ENCODE results near the gene COMT.
A peak's percentile ranks its signal among the peaks of the same experiment; 100 is the strongest.

The COMT gene

DNA sequence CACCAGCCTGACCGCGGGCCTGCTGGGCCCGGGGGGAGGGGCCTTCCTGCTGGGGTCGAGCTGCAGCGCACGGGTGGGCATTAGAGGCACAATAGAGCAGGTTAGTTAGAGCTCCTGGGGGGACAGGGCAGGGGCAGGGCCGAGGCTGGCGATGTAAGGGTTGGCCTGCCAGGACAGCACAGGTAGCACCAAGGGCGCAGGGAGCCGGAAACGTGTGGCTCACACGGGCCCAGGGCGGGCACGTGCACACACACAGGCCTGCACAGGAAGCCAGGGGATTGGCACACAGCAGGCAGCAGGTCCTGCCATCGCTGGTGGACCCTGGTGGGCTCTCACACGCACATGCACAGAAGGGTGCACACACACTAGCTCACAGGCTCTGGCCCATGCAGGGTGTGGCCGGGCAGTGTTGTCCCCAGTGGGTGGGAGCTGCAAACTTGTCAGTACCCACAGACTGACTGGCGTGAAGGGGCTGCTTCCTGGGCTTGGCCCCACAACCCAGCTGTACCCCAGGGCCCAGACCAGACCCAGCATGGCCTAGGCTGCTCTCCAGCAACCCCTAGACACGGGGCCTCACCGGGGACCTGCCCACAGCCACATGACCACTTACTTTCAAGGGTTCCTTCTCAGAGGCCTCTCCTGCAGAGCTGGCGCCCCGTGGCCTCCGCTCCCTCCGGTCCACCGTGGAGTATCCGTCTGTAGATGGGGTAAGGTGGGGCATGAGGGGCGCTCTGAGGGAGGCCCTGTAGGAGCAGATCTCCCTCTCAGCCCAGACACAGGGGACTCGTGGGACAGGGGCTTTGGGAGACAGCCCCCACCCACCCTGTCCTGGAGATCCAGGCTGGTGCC is 29.9 kb downstream of the COMT start:
- no peak for DNase-seq

DNA sequence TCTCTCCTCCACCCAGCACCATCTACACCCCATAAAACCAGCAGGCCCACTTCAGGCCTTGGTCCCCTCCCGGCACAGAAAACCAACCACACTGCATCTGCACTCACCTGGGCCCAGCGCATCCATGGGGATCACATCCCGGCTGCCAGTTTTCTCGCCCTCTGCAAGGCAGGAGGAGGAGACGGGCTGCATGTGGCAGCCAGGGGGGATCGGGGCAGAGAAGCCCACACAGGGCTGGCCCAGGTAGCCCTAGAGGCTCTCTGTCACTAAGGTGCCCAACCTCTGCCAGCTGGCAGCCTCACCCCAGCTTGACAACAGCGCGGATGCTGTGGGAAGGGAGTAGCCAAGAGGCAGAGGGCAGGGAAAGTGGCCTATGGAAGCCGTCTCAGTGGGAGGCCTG is 30.7 kb downstream of the COMT start:
- no peak for DNase-seq

DNA sequence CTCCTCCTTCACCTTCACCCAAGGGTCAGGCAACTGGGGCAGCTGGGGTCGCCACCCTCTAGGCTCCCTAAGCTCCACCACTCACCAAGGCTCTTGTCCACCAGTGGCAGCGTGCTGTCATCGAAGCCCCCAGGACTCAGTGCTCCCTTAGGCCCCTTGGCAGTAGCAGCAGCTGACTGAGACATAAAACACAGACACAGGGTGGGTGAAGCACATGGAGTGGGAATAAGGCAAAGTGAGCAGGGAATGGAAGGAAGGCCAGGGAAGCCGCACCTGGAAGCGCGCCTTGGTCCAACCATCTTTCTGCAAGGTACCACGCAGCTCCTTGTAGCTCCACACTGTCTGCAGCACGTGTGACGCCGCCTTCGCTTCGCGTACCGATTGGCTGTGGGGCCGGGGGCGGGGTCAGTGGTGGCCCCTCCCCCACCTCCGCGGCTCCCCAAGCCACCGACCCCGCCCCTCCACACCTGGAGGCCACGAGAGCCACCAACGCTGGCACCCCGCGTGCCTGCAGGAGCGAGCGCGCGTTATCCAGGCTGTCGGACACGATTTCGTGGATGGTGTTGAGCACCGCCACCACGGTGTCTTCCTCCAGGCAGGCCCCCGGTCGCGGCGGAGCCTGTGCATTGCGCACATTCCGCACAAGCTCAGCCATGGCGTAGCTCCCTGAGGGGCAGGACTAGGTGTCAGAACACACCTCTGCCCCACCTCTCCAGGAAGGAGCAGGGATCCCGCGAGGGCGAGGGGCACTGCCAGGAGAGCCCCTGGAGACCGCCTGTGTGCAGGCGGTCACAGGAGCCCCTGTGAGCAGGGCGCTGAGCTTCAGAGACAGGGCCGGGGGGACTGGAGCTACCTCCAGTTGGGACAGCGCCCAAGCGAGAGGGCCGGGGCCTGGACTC is 31.3 kb downstream of the COMT start:
- DNase-seq = no peak

DNA sequence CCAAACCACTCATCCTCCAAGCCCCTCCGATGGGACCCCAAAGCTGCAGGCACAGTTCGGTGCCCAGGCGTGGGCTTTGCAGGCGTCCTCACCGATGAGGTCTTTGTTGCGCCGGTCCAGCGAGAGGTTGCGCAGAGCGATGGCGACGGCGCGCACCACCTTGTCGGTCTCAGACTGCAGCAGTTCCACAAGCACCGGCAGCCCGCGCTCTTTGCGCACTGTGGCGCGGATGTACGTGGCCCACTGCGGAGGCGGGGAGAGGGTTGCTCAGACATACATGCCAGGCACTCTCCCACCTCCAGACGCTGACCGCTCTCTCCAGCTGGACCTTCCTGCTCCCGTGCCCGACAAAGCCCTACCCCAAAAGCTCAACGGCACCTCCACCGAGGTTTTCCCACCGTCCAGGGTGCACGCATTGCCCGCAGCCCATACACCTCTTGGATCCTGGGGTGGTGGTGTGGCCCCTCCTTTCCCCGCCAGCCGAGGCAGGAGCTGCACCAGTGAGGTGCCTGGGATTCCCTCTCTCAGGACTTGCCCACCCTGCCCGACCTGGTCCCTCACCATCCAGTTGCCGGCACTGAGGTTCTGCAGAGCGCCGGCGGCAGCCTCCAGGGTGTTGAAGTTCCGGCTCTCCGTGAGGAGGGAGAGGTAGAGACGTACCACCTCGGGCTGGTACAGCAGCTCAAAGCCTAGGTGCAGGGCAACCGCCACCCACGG is 32.1 kb downstream of the COMT start:
- DNase-seq = no peak

DNA sequence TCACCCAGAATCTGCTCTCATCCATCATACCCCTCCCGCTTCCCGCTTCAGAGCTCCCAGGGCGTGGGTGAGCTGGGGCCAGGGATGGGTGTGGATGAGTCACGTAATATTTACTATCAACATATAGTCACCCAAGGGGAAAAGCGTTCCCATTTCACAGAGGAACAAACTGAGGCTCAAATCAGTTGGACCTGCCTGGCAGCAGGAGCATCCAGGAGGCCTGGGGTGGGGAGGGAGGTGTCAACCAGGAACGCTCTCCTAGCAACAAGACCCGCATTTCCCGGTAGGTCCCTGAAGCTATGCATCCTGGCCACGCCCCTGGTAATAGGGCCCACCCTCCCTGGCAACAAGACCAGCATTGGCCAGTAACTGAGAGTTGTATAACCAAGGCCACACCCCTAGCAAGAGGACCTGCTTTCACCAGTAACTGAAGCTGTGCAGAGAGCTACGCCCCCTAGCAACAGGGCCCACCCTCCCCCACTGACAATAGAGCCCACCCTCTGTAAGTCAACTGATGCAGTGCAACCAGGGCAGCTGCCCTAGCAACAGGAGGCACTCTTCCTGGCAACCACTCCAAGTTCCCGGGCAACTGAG is 32.8 kb downstream of the COMT start:
- no peak for DNase-seq

DNA sequence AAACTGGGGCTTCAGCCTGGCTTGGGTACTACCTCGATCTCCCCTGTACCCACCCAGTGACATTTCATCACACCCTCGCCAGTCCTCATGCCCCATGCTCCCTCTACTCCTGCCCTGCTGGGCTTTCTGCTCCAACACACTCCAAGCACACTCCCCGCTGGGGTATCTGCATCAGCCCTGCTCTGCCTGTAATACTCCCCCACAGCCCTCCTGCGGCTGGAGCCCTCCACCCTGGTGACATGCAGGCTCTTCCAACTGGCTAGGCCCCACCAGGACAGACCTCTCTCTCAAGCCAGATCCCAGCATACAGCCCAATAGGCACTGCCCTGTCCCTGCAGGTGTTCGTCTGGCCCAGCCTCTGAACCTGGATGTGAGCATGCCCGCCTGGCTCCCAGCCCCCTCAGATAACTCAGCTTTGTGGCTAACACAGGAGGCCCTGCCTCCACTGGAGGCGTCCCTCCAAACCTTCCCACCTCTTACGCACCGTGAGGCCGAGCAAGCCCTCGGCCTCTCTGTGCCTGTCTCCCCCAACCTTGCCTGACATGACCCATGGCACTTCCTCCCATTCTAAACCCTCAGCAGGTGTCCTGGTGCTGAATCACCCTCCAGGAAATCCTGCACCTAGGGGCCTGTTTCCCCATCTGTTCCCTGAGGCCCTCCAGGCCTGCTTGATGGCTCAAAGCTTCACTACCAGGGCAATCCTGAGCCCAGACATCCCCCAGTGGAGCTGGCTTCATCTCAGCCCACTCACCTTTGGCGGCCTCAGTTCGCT is 33.5 kb downstream of the COMT start:
- peak in 1 of 2 experiments; percentile 6 for DNase-seq

DNA sequence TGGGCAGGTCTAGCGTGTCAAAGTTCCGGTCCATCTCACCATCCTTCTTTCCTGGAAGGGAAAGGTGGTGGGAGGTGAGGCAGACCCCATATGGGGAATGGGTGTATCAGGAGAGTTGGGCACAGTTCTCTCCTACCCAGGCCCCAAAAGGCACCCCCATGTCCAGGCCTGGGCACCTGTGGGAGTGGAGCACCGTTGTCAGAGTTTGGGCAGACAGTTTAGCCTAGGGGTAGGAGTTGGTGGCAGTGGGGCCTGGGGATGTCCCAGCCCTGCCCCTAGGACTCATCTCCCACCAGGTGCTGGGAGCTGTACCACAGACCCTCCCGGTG is 34.1 kb downstream of the COMT start:
- no peak for DNase-seq

DNA sequence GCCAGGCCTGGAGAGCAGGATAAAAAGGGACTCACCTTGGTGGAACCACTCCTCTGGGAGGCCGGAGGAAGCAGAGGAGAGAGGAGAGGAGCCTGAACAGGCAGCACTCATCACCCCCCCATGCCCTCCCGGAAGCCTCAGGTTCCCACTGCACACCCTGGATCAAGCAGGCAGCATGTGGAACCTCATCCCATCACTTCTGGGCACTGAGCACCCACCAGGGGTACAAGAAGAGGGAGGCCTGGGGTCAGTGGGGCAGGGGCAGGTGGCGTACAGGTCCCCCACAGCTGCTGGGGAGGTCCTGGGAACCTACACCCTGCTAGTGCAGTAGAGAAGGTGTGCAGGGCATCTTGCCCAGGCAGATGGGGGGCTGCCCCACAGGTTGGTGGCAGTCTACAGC is 35.1 kb downstream of the COMT start:
- no peak for DNase-seq

DNA sequence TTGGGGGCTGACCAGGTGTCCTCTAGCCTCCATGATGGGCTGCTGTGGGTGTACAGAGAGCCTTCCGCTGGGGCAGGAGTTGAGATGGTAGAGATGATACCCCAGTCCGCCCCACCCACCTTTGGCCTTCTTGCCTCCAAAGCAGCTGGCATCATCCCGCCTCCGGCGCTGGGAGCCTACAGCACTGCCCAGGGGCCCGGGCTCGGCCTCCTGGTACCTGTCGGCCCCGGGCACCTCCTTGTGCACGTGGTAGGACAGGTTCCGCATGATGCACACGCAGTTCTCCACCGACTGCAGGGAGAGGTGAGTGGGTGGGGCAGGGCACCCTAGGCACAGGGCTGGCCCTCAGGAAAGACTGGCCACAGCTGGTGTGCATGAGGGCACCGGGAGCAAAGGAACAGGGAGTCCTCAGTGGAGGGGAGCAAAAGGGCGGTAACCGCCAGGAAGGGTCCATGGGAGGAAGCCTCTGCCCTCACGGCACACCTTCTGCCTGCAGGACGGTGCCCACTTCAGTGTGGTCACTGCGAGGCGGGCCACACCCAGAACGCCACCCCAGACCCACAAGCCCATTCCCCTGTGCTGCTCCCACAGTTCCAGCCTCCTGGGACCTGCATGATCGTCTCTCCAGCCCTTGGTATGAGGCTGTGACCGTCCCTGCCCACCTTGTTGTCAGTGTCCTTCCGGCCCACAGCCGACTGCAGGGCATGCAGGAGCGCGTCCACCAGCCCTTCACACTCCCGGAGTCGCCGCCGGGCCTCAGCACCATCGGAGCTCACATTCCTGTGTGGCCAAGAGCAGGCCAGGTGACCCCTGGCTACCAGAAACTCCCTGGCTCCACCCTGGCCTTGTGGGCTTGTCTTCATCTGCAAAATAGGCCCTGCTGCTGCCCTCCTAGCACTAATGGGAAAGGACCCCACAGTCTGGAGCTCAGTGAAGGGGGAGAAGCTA is 36.0 kb downstream of the COMT start:
- no peak for DNase-seq

DNA sequence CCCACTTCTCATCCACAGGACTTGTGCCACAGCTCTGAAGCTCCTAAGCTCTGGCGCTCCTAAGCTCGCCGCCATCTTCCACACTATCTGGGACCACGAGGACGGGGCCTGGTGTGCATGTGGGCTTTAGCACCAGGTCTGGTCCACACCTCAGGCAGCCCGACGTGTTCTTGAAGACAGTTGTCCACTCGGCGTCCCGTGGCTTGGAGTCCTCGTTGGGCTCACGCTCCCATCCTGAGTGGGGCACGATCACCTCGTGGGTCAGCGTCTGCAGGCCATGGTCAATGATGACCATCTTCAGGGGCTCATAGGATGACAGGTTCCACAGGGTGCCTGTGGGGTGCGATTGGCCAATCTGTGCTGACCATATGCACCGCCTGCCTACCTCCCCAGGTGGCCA is 37.2 kb downstream of the COMT start:
- no peak for DNase-seq

DNA sequence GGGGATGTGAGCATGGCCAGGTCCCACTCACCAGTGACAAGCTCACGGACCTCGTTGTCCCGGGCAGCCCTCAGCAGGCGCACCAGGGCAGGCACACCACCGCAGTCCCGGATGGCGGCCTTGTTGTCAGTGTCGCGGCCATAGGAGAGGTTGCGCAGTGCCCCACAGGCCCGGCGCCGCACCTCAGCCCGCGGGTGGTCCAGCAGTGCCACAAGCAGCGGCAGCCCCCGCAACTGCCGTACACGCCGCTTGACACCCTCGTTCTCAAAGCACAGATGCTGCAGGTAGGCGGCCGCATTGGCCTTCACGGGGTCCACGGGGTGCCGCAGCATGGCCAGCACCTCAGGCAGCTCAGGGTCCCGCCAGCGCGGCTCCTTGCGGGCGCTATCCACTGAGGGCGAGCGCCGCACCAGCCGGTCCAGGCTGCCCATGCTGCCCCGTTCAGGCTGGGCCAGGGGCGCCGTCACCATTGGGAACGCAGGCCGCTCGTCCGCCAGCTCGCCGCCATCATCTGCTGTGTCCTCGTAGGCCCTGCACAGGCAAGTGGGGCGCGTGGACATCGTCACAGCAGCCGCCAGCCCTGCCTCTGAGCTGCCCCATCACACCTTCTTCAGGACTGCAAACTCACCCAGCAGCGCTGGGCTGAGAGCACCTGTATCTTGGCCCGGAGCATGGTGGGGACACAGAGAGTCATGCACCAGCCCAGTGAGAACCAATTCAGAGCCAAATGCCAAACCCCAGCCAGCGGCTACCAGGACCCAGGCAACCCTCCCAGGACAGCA is 38.3 kb downstream of the COMT start:
- no peak for DNase-seq

DNA sequence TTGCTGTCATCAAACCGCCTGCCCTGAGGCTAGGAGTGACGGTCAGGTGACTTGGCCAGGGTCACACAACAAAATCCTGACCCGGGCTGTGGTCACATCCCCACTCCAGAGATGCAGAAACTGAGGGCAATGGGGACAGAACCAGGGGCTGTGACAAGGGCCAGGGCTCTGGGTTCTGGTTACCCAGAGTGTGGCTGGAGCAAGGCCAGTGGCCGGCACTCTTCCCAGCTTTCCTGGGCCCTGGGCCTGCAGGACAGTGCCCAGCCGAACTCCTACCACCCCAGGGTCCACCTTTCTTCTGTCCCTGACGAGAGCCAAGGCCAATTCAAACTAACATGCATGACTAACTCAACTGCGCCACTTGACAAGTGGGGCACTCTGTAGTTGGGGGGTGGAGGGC is 39.2 kb downstream of the COMT start:
- DNase-seq = no peak

DNA sequence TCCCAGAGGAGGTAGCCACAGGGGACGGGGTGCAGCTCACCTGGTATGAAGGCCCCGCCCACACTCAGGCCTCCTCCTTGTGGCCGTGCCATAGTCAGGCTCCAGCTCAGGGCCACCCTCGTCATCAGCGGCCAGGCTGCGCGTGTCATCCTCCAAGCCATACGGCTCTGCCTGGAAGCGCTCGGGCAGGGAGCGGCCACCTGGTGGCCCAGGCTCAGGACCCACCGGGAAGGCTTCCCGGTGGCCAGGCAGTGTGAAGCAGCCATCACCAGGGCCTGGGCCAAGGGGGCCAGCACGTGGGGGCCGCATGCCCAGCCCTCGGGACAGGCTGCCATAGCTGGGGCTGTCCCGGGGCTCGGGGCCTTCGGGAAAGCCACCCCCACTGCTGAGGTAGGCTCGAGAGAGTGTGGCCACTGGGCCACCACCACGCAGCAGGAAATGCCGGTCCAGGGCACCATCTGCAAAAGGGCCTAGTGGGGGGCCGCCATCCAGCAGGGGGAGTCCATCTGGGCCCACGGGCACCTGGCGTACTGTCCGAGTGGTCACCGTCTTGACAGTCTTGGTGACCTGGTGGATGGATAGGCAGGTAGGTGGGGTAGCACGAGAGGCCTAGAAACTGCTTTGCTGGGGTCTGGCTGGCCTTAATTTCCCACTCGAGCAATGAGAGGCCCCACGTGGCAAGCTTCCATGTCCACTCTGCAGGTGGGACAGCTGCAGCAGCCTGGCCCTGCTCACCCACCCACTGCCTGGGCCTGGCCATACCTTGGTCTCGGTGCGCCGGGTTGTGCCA is 39.8 kb downstream of the COMT start:
- DNase-seq = no peak

DNA sequence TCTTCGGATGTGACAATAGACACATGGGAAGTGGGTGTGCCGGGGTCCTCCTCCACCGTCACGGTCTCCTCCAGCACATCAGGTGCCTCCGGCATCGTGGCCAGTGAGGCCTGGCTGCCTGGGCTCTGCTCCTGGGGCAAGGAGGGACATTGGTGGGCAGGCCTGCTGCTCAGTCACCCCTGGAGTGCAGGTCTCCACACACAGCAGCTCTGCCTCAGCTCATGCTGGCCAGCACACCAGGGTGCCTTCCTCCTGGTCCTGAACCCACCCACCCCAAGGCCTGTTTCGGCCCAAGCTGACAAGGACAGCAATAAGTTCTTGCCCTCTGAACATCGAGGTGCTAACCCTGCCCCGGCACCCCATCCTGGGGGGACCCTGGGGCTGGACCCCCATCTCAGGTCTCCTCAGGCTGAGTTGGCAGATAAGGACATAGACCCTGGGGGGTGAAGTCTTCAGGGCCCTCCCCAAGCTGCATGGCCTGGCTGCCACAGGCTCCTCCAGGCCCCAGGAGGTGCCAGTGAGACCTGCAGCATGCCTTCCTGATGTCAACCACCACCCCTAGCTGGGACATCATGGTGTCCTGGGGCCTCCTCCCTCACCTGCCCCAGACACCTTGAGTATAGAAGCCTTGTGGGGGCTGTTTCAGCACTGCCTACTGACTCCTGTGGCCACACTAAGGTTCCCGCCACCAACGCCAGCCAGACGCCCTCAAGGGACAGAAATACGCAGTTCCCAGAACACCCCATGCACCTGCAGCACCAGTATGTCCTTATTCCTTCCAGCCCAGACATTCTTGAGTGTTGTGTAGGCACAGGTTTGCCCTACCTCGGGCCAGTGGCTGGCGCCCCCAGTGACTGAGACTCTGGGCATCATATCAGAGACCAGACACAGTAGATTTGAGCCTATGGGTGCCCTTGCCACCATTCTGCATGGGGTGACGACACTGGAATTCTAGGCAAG is 40.7 kb downstream of the COMT start:
- no peak for DNase-seq

DNA sequence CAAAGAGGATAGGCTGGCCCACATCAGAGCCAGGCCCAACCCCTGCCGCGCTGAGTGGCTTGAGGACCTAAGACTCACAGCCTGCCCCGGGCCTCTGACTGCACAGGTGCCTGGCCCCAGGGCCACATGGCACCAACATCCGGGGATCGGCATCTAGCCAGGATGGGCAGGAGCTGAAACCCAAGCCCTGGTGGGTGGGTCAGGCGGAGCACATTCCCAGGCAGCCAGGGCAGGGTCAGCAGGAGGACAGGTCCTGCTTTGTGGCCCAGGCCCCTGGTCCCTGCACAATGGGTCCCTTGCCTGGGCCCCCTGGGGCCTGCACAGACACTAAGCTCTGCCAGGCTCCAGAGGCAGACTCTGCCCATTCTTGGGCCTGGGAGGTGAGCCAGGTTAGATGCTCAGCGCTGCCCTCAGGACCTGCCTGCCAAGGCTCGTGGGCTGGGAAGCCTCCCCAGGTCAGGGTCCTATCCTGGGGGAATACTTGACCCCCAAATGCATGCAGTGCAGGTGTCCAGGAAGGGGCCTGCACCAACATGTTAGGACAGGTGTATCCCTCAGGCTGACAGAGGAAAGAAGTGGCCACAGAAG is 41.5 kb downstream of the COMT start:
- DNase-seq = no peak

DNA sequence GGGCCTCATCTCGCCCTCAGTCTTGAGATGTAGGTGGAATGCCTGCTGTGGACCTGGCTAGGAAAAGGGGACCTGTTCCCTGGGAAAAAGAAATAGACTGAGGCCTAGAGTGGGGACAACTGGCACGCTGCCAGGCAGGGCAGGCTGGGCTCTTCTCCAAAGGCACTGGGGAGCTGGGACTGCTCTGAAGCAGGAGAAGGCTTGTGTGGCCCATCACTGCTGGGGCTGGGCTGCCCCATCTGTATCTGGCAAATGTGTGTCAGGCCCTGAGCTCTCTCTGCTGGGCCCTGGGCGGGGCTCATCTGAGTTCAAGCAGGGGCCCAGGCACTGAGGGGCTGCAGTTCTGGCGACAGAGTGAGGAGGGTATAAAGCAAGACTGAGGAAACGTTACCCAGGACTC is 42.2 kb downstream of the COMT start:
- no peak for DNase-seq

DNA sequence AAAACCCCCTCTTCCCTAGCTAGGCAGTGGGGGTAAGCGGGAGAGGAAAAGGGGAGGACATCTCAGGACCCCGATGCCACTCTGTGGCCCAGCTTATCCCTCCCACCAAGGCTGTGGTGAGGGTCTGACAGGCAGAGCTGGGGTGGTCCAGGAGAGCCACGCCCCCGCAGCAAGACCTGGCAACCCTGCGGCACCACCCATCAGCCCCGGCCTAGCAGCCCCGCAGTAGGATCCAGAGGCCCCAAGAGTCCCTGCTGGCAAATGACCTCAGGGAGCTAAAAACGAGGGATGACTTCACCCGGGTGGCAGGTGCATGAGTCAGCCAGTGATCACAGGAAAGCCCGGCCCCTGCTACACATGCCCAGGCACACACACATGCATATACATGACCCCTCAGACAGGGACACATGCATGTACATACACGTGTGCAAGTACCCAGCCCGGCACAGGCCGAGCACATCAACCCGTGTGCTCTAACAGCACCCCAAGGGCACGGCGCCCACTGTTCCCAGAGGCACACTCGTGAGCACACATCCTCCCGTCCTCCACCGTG is 42.7 kb downstream of the COMT start:
- no peak for DNase-seq
